ENCODE measurements around the gene UPK1A. TPM values are rescaled to one million over a fixed set of nuclear protein-coding genes. Genes with fewer than 3 reads are reported as not detected.
A peak's percentile ranks its signal among the peaks of the same experiment; 100 is the strongest.
"Not testable (repeated sequence)": the region's sequence is repeated elsewhere in the genome, so short reads cannot be mapped to it uniquely, and the experiment has no call there.

UPK1A gene
- polyA plus RNA-seq, 6 donors from 2014 or later = not detected

DNA sequence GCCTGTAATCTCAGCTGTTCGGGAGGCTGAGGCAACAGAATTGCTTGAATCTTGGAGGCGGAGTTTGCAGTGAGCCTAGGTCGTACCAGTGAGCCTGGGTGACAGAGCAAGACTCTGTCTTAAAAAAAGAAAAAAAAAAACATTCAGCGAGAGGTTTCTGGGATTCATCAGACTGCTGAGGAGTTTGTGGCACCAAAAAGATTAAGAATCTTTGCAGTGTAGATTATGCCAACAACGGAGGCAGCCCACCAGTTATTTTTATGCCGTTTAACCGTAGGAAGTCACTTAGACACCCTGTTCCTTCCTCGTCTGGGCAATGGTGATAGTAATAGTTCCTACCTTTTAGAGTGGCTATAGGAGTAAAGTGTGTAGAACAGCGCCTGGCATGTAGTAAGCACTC, 15.7 kb upstream of the UPK1A start:
- Mint-ChIP-seq H3K27me3 (no peaks in the 10 kb centered on the region), H3K4me3 (peak overlapping the region in 3 of 8 donors; percentile 9 to 100 (median 45)), H3K9me3 (no peaks in the 10 kb centered on the region), H3K36me3 (peaks cover 4% of the 10 kb centered on the region in 2 donors), H3K27ac (peak overlapping the region in 1 of 6 donors; percentile 76), H3K4me1 (peaks cover 21 to 52% (median 23%) of the 10 kb centered on the region in 3 donors)
- no peak for ATAC-seq (ENCODE audit: low read depth in 2 of 2)
- no peak for DNase-seq

DNA sequence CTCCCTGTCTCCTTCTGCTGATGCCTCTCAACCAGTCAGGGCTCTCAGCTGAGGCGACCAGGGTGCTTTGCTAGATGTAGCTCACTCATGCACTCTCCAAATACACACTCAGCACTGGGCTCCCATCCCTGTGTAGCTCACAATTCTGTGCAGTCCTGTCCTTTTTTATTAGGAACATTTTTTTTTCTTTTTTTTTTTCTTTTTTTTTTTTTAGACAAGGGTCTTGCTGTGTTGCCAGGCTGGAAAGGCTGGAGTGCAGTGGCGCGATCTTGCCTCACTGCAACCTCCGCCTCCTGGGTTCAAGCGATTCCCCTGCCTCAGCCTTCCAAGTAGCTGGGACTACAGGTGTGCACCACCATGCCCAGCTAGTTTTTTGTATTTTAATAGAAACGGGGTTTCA, 11.5 kb upstream of the UPK1A start:
- H3K4me3 Mint-ChIP-seq; ATAC-seq (ENCODE audit: low read depth in 2 of 2): not testable (repeated sequence)
- H3K36me3 Mint-ChIP-seq = peaks cover 10 to 20% of the 10 kb centered on the region in 2 donors

DNA sequence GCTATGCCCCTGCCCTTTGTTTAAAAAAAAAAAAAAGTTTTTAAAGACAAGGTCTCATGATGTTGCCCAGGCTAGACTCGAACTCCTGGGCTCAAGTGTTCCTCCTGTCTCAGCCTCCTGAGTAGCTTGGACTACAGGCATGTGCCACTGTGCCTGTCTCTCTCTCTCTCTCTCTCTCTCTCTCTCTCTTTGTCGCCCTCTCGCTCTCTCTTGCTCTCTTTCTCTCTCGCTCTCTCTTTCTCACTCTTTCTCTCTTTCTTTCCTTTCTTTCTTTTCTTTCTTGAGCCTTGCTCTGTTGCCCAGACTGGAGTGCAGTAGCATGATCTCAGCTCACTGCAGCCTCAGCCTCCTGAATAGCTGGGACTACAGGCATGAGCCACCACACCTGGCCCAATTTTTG, 10.7 kb upstream of the UPK1A start:
- H3K36me3 Mint-ChIP-seq = peaks cover 10 to 20% of the 10 kb centered on the region in 2 donors
- no peaks in the 10 kb centered on the region for H3K9me3 Mint-ChIP-seq
- peaks cover 10 to 15% (median 13%) of the 10 kb centered on the region in 3 donors for H3K4me1 Mint-ChIP-seq
- H3K27me3 Mint-ChIP-seq = no peaks in the 10 kb centered on the region
- H3K4me3 Mint-ChIP-seq = peak overlapping the region in 2 of 8 donors; percentile 75 to 76
- ATAC-seq (ENCODE audit: low read depth in 2 of 2) = no peak
- DNase-seq = no peak
- peak overlapping the region in 1 of 6 donors; percentile 86 for H3K27ac Mint-ChIP-seq

More for the DNA sequence above, 11.5 kb upstream of the UPK1A start:
- not testable (repeated sequence) for H3K27me3 Mint-ChIP-seq, H3K27ac Mint-ChIP-seq, DNase-seq, H3K9me3 Mint-ChIP-seq
- peaks cover 10 to 19% (median 15%) of the 10 kb centered on the region in 3 donors for H3K4me1 Mint-ChIP-seq

GRCh38 chr19:35656700-35657099, 9.6 kb upstream of the UPK1A start:
- Mint-ChIP-seq H3K4me3 (no peak overlapping the region), H3K9me3 (no peaks in the 10 kb centered on the region), H3K4me1 (peaks cover 3 to 6% (median 6%) of the 10 kb centered on the region in 3 donors), H3K27ac (no peak overlapping the region), H3K27me3 (no peaks in the 10 kb centered on the region), H3K36me3 (peaks cover 10 to 20% of the 10 kb centered on the region in 2 donors)
- ATAC-seq (ENCODE audit: low read depth in 2 of 2) (no peak), DNase-seq (no peak)

DNA sequence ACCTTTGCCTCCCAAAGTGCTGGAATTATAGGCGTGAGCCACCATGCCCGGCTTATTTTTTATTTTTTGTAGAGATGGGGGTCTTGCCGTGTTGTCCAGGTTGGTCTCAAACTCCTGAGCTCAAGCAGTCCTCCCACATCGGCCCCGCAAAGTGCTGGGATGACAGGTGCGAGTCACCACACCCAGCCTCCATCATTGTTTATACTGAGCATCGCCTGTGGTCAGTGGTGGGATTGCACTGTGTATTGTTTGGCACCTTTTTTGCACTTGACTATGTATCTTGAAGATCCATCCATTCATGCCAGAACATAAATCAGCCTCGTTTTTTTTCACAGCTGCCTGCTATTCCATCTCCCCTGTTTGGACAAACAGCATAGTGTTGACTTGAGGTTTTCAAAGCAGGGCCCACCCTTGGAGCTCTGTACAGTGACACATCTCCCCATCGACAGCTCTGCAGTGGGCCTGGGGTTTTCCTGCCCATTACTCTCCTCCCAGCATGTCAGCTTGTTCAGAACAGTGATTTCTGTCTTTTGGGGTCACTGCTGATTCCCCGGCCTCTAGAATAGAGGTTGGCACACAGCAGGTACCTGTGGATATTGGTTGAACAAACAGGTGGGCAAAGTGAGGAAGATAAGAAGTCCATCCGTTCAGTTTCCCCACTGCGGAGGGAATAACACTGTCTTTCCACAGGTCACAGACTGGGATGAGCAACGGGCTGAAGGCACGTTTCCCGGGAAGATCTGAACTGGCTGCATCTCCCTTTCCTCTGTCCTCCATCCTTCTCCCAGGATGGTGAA, 8.2 kb upstream of the UPK1A start:
- H3K27ac Mint-ChIP-seq = peak overlapping the region in 1 of 6 donors; percentile 56
- H3K4me1 Mint-ChIP-seq = peaks cover 0 to 6% (median 5%) of the 10 kb centered on the region in 3 donors
- H3K36me3 Mint-ChIP-seq = peaks cover 10 to 20% of the 10 kb centered on the region in 2 donors
- no peak overlapping the region for H3K4me3 Mint-ChIP-seq
- no peak for ATAC-seq (ENCODE audit: low read depth in 2 of 2)
- no peaks in the 10 kb centered on the region for H3K9me3 Mint-ChIP-seq
- no peaks in the 10 kb centered on the region for H3K27me3 Mint-ChIP-seq
- no peak for DNase-seq

- ATAC-seq (ENCODE audit: low read depth in 2 of 2) = no peak
- H3K4me1 Mint-ChIP-seq = peaks cover 0 to 7% (median 0%) of the 10 kb centered on the region in 3 donors
- peak overlapping the region in 1 of 6 donors; percentile 79 for H3K27ac Mint-ChIP-seq
- peaks cover 0 to 8% of the 10 kb centered on the region in 2 donors for H3K36me3 Mint-ChIP-seq
- H3K9me3 Mint-ChIP-seq = no peaks in the 10 kb centered on the region
- H3K27me3 Mint-ChIP-seq = no peaks in the 10 kb centered on the region
- no peak for DNase-seq
- H3K4me3 Mint-ChIP-seq = no peak overlapping the region
Observed at GRCh38 chr19:35661995-35662340, 4.3 kb upstream of the UPK1A start.

GRCh38 chr19:35663981-35664380, 2.3 kb upstream of the UPK1A start:
- H3K4me1 Mint-ChIP-seq = peaks cover 0 to 3% (median 0%) of the 10 kb centered on the region in 3 donors
- no peaks in the 10 kb centered on the region for H3K27me3 Mint-ChIP-seq
- no peak overlapping the region for H3K27ac Mint-ChIP-seq
- no peaks in the 10 kb centered on the region for H3K36me3 Mint-ChIP-seq
- no peak for DNase-seq
- H3K4me3 Mint-ChIP-seq = no peak overlapping the region
- no peak for ATAC-seq (ENCODE audit: low read depth in 2 of 2)
- no peaks in the 10 kb centered on the region for H3K9me3 Mint-ChIP-seq

DNA sequence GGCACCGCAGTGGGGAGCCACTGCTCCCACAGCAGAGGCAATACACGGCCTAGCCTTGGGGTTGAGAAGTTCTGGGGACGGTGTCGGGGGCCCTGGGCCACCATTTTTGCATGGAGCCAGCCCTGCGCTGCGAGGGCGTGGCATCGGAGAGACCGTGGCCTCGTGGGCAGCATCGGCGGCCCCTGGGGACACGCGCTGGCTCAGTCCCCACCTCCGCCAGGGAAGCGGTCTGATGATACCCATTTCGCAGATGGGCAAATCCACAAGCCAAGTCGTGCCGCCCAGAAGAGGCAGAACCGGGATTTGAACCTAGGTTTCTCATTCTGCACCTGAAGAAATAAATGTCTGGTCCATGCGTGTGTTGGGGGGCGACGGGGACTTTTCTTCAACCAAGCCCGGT, 1.2 kb upstream of the UPK1A start:
- ATAC-seq (ENCODE audit: low read depth in 2 of 2) (no peak), DNase-seq (no peak)
- Mint-ChIP-seq H3K9me3 (peaks cover 0 to 3% (median 0%) of the 10 kb centered on the region in 7 donors), H3K4me3 (no peak overlapping the region), H3K27me3 (peaks cover 0 to 8% (median 6%) of the 10 kb centered on the region in 3 donors), H3K36me3 (no peaks in the 10 kb centered on the region), H3K27ac (no peak overlapping the region), H3K4me1 (peaks cover 0 to 7% (median 0%) of the 10 kb centered on the region in 3 donors)

DNA sequence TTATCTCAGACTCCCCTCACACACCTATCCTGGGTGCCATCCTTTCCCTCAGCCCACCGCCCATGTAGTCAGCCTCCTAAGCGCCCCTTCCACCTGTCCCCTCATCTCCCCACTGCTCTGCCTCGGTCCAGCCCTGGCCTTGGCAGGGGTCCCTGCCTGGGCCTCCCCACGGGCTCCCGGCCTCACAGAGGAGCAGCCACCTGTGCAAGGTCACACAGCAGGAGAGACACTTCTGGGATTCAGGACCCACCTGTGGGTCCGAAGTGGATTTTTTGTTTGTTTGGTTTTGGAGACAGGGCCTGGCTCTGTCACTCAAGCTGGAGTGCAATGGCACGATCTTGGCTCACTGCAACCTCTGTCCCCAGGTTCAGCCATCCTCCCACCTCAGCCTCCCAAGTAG, 713 bp upstream of the UPK1A start:
- Mint-ChIP-seq H3K27me3 (peaks cover 0 to 12% (median 8%) of the 10 kb centered on the region in 3 donors), H3K27ac (no peak overlapping the region), H3K36me3 (no peaks in the 10 kb centered on the region), H3K4me1 (peaks cover 0 to 7% (median 0%) of the 10 kb centered on the region in 3 donors), H3K4me3 (no peak overlapping the region), H3K9me3 (peaks cover 0 to 3% (median 0%) of the 10 kb centered on the region in 7 donors)
- no peak for DNase-seq
- no peak for ATAC-seq (ENCODE audit: low read depth in 2 of 2)

DNA sequence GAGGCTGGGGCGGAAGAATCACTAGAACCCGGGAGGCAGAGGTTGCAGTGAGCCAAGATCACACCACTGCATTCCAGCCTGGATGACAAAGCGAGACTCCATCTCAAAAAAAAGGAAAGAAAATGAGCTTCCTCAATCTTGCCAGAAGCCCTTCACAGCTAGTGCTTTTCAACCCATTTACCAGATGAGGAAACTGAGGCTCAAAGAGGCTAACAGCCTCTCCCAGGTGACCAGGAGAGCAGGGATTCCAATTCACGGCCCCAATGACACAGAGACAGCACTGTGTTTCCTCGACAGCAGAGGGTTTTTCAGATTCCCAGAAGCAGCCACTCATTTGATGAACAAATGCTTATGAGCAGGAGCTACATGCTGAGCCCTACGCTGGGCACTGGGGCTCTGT, 3.2 kb downstream of the UPK1A start:
- no peak for ATAC-seq (ENCODE audit: low read depth in 2 of 2)
- peak overlapping the region in 1 of 6 donors; percentile 20 for H3K27ac Mint-ChIP-seq
- peaks cover 18 to 42% (median 36%) of the 10 kb centered on the region in 3 donors for H3K27me3 Mint-ChIP-seq
- H3K9me3 Mint-ChIP-seq = peaks cover 0 to 3% (median 0%) of the 10 kb centered on the region in 7 donors
- DNase-seq = no peak
- H3K4me1 Mint-ChIP-seq = peaks cover 3 to 13% (median 7%) of the 10 kb centered on the region in 3 donors
- H3K36me3 Mint-ChIP-seq = peaks cover 0 to 6% of the 10 kb centered on the region in 2 donors
- no peak overlapping the region for H3K4me3 Mint-ChIP-seq

- peaks cover 3 to 13% (median 7%) of the 10 kb centered on the region in 3 donors for H3K4me1 Mint-ChIP-seq
- H3K27me3 Mint-ChIP-seq = peaks cover 18 to 44% (median 36%) of the 10 kb centered on the region in 3 donors
- ATAC-seq (ENCODE audit: low read depth in 2 of 2) = no peak
- H3K4me3 Mint-ChIP-seq = no peak overlapping the region
- peaks cover 0 to 3% (median 0%) of the 10 kb centered on the region in 7 donors for H3K9me3 Mint-ChIP-seq
- peak overlapping the region in 1 of 6 donors; percentile 20 for H3K27ac Mint-ChIP-seq
- peaks cover 0 to 6% of the 10 kb centered on the region in 2 donors for H3K36me3 Mint-ChIP-seq
- DNase-seq = no peak
Observed at GRCh38 chr19:35669974-35670373, 3.7 kb downstream of the UPK1A start.

DNA sequence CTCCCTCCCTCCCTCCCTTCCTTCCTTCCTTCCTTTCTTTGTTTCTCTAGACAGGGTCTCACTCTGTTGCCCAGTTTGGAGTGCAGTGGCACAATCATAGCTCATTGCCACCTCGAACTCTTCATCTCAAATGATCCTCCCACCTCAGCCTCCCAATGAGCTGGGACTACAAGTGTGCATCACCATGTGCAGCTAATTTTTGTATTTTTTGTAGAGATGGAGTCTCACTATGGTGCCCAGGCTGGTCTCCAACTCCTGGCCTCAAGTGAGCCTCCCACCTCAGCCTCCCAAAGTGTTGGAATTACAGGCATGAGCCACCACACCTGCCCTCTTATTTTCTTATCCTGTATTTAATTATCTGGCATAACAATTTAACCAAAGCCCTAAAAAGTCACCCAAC, 4.4 kb downstream of the UPK1A start:
- no peak overlapping the region for H3K27ac Mint-ChIP-seq
- ATAC-seq (ENCODE audit: low read depth in 2 of 2) = no peak

GRCh38 chr19:35671818-35672217, 5.5 kb downstream of the UPK1A start:
- peaks cover 18 to 56% (median 50%) of the 10 kb centered on the region in 3 donors for H3K27me3 Mint-ChIP-seq
- H3K4me3 Mint-ChIP-seq = no peak overlapping the region
- peaks cover 3 to 13% (median 7%) of the 10 kb centered on the region in 3 donors for H3K4me1 Mint-ChIP-seq
- DNase-seq = no peak
- H3K36me3 Mint-ChIP-seq = peaks cover 0 to 6% of the 10 kb centered on the region in 2 donors
- no peak overlapping the region for H3K27ac Mint-ChIP-seq
- peaks cover 0 to 3% (median 0%) of the 10 kb centered on the region in 7 donors for H3K9me3 Mint-ChIP-seq
- no peak for ATAC-seq (ENCODE audit: low read depth in 2 of 2)

More for the DNA sequence above, 4.4 kb downstream of the UPK1A start:
- DNase-seq = no peak
- H3K4me1 Mint-ChIP-seq = peaks cover 3 to 13% (median 7%) of the 10 kb centered on the region in 3 donors
- peaks cover 0 to 3% (median 0%) of the 10 kb centered on the region in 7 donors for H3K9me3 Mint-ChIP-seq
- H3K27me3 Mint-ChIP-seq = peaks cover 18 to 46% (median 39%) of the 10 kb centered on the region in 3 donors
- H3K36me3 Mint-ChIP-seq = peaks cover 0 to 6% of the 10 kb centered on the region in 2 donors
- H3K4me3 Mint-ChIP-seq = no peak overlapping the region
